GM18517 (cell line): Measurements from ENCODE around the gene PDIA4.
"Not testable (repeated sequence)": the region's sequence is repeated elsewhere in the genome, so short reads cannot be mapped to it uniquely, and the experiment has no call there.

ENCODE experiments used
- ATAC-seq: cut with Tn5 transposase; IDR thresholded peaks from one replicate; pipeline ENCODE4 v1.9.1; 2021; ENCODE audit warnings: mild to moderate bottlenecking, moderate library complexity; ENCODE audit not compliant: unreplicated experiment

Gene PDIA4, protein sequence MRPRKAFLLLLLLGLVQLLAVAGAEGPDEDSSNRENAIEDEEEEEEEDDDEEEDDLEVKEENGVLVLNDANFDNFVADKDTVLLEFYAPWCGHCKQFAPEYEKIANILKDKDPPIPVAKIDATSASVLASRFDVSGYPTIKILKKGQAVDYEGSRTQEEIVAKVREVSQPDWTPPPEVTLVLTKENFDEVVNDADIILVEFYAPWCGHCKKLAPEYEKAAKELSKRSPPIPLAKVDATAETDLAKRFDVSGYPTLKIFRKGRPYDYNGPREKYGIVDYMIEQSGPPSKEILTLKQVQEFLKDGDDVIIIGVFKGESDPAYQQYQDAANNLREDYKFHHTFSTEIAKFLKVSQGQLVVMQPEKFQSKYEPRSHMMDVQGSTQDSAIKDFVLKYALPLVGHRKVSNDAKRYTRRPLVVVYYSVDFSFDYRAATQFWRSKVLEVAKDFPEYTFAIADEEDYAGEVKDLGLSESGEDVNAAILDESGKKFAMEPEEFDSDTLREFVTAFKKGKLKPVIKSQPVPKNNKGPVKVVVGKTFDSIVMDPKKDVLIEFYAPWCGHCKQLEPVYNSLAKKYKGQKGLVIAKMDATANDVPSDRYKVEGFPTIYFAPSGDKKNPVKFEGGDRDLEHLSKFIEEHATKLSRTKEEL

DNA sequence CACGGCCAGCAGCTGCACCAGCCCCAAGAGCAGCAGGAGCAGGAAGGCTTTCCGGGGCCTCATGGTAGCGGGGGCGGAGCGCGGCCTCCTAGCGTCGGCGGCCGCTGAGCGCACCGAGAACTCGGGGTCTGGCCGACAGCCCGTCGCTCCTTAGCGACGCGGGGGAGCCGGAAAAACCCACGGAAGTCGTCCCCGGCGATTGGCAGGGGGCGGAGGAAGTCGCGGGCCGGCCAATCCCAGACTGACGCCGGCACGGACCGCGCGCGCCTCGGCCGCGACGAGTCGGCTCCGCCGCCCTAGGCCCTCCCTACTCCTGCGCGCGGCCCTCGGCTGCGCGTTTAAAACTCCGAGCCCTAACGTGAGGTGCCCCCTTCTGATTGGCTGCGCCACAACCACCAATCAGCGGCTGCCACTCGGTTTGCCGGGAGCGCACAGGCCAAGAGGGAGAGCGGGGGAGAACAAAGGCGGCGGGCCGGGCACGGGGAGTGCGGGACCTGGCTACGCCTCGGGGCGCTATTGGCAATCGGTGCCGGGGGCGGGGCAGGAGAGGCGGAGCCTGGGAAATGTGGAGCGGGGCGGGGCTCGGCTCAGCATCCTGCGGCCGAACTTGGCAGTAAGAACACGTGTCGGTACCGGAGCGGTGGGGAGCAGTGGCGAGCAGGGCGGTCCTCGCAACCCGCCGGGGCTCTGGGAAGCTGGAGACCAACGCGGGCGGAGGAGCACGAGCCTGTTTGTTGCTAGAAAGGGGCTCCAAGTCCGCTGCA lies at the start of gene PDIA4:
PDIA4 (minus strand) TSS at position 160 of the 764 bp plus-strand sequence; CDS start at position 63, 97 bp downstream.
- ATAC-seq, result peak; percentile 94

DNA sequence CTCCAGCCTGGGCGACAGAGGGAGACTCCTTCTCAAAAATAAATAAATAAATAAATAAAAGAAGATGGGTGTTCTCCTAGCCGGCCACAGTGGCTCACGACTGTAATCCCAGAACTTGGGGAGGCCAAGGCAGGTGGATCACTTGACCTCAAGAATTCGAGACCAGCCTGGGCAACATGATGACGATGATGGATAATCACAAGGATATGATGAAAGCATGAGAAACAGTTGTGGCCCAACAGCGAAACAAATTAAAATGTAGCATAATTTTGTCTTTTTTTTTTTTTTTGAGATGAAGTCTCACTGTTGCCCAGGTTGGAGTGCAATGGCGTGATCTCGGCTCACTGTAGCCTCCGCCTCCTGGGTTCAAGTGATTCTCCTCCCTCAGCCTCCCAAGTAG lies 49.3 kb upstream of the PDIA4 start:
- no peak for ATAC-seq

DNA sequence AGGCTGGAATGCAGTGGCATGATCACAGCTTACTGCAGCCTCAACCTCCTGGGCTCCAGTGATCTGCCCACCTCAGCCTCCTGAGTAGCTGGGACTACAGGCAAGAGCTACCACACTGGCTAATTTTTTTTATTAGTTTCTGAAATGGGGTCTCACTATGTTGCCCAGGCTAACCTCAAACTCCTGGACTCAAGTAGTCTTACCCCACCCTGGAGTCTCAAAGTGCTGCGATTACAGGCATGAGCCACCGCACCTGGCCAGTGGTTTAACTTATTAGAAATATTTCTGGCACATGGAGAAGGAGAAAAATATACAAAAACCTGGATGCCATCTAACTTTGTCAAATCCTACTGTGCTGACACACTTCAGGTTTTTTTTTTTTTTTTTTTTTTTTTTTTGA lies 47.0 kb upstream of the PDIA4 start:
- no peak for ATAC-seq

DNA sequence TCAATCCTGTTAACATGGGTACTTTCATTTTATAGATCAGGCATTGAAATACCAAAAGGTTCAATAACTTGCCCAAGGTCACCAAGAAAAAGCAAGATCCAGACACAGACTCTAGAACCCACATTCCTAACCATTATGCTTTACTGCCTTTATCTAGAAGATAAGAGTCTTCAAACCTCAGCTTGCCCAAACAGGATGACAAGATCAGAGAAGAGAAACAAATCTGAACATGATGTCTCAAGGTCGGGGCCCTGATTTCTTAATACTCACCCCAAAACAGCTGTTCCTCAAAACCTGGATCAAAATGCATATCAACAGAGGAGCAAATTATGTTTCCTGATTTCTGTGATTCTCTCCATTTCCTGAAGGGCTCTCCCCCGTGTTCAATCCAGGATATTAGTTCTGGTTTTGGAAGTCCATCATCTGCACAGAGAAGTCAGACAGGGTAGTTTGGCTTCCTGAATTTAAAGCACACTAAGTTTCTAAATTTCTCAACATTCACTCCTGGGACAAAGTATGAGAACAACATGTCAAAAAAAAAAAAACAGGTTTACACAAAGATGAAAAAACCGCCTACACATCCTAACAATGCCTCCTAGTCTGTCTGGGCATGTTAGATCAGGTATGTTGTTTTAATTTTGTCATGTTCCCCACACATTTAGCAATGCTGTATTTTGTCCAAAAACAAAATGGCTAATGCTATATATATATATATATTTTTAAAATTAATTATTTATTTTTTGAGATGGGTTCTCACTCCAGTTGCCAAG lies 46.0 kb upstream of the PDIA4 start:
- ATAC-seq, result no peak

DNA sequence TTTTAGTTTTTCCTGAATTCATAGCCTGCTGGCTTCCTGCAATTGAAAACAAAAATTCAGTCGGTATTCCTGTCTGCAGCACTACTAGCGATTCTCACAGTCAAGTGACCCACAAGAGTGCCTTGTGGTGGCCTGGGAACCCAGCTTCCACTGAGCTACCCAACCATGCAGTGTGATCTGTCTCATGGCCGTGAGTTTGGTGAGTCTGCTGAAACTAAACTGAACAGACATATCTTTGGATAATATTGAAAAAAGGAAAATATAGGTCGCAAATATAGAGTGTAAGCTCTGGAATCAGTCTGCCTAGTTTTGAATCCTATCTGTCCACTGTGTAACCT lies 44.1 kb upstream of the PDIA4 start:
- no peak for ATAC-seq

DNA sequence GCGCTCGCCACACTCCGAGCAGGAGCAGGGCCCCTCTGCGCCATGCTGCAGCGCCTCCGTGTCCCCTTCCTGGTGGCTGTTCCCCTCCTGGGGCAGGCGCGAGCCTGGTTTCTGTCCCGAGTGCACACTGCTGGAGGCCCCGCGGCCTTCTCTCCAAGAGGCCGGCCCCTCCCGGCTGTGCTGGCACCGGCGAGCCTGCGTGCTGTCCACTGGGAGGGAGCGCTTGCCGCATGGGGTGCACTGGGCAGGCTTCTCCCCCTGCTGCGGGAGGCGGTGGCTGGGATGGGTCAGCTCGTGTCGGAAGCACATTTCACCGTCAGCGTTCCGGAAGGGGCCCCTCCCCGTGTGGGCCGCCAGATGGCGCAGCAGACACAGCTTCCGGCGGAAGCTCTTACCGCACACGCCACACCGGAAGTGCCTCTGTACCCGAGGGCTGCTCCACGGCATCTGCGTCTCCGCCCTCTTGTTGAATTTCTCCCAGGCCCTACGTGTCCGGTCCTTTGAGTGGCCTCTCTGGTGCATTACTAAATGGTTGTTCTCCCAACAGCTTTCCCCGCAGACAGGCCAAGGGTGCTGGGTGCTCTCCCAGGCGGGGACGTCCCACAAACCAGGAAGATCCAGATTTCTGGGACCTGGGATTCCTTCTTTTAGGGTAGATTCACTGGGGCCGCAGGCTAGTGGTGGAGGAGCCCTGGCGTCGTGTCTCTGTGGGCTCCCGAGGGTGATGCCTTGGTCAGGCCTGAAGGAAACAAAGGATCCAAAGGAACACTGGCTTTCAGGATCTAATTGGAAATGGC lies 43.5 kb upstream of the PDIA4 start:
- ATAC-seq, result no peak

DNA sequence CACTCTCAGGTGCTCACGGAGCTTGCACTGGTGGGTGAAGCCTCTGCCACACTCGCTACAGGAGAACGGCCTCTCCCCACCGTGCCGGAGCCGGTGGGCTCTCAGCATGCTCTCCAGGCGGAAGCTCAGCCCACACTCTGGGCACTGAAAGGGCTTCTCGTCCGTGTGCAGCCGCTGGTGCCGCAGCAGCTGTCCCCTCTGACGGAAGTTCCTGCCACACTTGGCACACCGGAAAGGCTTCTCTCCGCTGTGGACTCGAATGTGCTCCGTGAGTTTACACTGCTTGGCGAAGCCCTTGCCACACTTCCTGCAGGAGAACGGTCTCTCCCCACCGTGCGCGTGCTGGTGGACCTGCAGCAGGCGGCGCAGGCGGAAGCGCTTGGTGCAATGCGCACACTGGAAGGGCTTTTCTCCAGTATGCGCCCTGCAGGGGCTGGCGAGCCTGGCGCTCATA lies 42.9 kb upstream of the PDIA4 start:
- ATAC-seq, result no peak

DNA sequence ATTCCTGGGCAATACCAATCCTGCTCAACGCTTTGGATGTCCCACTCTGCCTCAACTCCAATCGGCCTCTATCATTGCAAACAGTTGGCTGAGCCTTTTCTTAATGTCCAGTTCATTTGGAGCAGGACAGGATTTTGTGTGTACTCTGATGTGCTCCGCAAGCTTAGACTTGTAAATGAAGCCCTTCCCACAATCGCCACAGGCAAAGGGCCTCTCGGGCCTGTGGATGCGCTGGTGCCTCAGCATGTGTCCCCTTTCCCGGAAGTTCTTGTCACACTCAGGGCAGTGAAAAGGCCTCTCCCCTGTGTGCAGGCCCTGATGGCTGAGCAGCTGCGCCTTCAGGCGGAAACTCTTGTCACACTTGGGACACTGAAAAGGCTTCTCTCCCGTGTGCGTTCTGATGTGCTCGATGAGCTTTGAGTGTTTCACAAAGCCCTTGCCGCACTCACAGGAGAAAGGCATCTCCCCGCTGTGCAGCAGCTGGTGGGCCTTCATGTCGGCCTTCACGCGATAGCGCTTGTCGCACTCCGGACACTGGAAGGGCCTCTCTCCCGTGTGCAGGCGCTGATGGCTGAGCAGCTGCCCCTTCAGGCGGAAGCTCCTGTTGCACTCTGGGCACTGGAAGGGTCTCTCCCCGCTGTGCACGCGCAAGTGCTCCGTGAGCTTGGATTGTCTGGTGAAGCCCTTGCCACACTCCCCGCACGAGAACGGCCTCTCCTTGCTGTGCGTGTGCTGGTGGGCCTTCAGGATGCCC lies 42.2 kb upstream of the PDIA4 start:
- ATAC-seq, result no peak

DNA sequence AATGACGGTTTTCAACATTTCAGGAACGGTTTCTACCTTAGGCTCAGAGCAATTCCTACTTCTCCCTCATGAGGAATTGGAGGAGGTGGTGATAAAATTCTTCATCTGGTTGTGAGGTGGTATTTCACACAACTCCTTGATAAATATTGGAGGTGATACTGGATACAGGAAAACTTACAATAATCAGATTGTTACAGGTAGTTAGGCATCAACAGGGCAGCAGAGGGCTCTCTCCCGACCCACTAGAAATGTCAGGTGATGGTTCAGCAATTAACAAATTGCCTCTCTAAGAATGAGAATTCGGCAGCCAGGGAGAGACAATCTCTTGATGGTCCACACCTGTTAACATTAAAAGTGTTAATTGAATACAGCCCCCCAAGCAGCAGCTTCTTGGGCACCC lies 39.6 kb upstream of the PDIA4 start:
- ATAC-seq, result no peak

DNA sequence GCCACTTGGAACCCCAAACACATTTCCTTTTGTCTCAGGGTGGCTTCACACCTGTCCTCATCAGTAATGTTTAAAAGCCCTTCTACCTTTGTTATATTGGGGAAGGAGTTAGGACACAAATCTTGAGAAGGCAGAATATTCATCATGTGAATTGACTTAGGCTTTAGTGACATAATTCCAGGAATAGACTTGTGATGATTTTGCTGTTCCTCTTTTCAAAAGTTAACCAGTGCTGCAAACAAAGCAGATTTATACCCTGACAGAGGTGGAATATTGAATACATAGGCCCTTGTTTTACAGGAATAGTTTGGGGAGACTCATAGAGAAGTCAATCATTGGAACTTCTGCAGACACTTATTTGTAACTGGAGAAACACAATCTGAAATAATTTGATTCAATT lies 35.2 kb upstream of the PDIA4 start:
- no peak for ATAC-seq

DNA sequence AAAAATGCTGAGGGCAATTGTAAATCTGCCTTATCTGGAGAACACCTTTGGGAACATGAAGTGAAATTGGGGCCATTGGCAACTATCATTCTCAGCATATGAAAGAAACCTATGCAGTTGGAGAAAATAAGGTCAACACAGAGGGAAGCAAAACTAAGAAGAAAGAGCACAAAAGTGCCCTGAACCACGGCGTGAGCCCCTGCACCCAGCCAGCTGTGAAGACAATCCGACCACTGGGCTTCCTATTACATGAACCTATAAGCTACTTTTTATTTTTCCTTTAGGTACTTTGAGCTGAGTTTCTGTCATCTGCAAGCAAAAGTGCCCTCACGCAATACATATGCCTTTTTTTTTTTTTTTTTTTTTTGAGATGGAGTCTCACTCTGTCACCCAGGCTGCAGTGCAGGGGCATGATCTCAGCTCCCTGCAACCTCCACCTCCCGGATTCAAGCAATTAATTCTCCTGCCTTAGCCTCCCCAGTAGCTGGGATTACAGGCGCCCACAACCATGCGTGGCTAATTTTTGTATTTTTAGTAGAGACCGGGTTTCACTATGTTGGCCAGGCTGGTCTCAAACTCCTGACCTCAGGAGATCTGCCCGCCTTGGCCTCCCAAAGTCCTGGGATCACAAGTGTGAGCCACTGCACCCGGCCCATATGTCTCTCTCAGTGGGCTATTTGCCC lies 34.1 kb upstream of the PDIA4 start:
- not testable (repeated sequence) for ATAC-seq

DNA sequence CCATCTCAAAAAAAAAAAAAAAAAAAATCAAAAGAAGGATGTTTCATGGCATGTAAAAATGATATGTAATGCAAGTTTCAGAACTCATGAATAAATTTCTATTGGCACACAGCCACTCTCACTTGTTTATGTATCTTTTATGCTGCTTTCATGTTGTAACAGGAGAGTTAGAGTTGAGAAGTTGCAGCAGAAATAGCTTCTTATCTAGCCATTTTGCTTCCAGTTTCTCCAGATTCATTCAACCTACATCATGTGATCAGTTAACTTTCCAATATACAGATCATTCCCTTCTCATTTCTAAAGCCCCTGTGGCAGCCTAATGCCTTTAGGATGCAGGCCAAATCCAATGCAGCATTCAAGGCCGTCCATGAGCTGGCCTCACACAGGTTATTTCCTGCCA lies 31.9 kb upstream of the PDIA4 start:
- ATAC-seq, result no peak

DNA sequence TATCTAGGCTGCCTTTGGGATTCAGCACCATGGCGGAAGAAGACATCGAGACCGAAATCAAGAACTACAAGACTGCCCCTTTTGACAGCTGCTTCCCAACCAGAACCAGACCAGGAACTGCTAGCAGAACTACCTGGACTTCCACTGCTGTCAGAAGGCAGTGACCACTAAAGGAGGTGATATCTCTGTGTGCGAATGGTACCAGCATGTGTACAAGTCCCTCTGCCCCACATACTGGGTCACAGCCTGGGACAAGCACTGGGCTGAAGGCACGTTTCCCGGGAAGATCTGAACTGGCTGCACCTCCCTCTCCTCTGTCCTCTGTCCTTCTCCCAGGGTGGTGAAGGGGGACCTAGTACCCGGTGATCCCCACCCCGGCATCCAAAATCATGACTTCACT lies 25.6 kb upstream of the PDIA4 start:
- no peak for ATAC-seq

DNA sequence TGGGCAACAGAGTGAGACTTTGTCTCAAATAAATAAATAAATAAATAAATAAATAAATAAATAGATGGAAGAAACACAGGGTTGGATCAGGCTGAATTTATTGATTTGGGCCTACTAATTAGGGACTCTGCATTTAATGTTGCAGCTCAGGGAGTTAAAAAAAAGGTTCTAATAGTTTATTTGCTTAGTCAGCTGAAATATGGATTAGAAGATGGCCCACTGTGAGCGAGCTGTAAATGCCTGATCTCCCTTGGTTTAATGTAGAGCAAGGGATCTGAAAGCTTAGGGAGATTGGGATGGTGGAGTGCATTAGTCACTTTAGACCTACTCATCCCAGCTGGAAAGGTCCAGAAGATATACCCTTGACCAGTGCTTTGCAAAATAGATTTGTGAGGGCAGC lies 25.1 kb upstream of the PDIA4 start:
- ATAC-seq, result no peak

DNA sequence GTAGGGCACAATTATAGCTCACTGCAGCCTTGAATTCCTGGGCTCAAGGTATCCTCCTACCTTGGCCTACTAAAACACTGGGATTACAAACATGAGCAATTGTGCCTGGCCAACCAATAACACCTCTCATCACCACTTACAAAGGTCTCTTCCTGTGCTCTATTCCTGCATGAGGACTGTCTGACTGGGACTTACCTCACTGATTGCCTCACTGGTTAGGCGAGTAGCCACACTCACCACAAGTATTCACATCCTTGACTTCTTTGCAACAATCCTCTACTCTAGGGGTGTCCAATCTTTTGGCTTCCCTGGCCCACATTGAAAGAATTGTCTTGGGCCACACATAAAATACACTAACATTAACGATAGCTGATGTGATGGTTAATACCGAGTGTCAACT lies 22.6 kb upstream of the PDIA4 start:
- ATAC-seq, result no peak

DNA sequence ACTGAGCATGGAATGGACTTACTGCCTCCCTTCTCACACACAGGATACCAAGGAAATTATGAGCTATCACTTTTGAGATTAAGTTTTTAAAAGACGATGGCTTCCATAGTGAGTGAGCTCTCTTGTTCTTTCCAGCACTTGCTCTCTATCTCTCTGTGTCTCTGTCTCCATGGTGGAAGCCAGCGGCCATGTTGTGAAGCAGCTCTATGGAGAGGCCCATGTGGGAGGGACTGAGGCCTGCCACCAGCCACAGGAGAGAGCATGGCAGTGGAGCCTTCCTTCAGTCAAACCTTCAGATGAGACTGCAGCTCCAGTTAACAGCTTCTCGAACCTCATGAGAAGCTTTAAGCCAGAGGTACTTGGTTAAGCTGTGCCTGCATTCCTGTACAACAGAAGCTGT lies 20.5 kb upstream of the PDIA4 start:
- no peak for ATAC-seq

DNA sequence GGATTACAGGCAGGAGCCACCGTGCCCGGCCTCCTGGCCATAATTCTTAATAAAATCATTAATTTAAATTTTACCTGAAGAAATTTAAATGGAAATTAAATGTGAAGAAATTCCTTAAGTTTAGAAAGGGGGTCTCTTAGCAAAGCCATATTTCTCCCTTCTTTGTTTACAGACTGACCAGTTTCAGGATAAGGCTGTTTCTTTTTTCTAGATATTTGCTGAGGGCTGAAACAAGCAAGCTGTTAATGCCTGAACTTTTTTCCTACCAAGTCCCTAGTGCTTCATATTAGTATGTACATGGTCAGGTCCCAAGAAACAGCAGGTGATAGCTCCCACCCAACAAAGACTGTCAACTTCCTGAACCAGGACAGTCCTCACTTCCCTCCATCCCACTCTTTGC lies 18.1 kb upstream of the PDIA4 start:
- ATAC-seq, result no peak

DNA sequence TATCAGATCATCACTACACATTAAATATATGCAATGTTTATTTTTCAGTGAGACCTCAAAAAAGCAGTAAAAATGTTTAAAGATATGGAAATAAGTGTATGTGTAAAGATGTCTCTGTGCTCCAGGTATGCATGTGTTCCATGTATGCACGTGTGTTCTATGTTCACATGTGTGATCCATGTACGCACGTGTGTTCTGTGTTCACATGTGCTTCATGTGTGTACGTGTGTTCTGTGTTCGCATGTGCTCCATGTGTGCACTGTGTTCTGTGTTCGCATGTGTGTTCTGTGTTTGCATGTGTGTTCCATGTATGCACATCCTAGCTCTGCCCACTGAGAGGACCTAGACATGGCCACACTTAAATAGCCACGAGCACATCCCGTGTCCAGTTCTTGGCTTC lies 15.6 kb upstream of the PDIA4 start:
- no peak for ATAC-seq

DNA sequence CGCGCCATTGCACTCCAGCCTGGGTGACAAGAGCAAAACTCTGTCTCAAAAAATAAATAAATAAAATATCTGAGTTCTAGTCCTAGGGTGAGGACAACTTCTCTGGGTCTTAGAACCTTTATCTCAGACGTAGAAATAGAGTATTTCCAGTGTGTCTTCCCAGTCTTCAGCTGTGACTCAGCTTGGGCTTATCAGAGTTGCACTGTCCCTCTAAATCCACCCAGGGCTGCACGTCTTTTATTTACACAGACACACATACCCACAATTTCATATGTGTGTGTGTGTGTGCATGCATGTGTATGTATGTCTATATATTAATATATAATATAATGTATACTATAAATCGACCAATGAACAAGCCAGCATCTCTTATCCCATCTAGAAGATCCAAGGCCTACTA lies 13.0 kb upstream of the PDIA4 start:
- no peak for ATAC-seq
